Activated effector memory CD4-positive, alpha-beta T cell treated with Interleukin-2 at 50 U/mL for 16 hours (primary cell): Measurements from ENCODE around the gene ATP6V1A.

Experiments
- DNase-seq: peaks from one replicate; pipeline ENCODE4 v3.0.0-alpha.2; 2020

Gene ATP6V1A

DNA sequence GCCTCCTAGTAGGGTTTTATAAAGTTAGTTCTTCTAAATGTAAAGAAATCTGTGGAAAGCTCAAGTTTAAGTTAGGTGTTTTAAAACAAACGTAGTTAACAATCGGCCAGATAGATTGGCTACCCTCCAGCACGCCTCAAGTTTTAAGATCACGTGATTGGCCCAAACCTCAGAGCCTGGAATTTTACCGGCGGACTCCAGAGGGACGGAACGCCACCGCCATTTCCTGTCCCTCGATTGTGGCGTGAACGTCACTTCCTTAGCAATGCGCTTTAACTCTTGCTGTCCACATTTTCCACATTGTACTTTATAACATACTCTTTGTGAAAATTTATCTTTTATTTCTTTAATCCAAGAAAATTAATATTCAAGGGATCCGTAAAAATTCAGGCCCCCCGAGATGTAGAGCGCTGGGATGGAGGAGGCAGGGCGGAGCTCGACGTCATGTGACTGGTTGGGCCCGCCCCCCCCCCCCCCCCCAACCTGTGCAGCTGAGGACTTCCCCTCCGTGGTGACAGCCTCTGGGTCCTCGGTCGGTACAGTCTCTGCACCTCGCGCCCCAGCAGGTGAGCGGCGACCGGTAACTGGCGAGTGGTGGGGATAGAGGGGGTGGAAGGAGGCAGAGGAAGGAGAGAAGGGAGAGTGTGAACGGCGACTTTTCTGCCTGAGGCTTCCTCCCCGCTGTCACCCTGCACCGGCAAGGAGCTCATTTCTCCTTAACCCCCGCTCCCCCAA, at the start of gene ATP6V1A:
TSS of gene ATP6V1A (plus strand) at position 488 of the 735 bp plus-strand sequence. CDS start 31,719 bp downstream, outside the sequence.
- DNase-seq: peak; percentile 69

DNA sequence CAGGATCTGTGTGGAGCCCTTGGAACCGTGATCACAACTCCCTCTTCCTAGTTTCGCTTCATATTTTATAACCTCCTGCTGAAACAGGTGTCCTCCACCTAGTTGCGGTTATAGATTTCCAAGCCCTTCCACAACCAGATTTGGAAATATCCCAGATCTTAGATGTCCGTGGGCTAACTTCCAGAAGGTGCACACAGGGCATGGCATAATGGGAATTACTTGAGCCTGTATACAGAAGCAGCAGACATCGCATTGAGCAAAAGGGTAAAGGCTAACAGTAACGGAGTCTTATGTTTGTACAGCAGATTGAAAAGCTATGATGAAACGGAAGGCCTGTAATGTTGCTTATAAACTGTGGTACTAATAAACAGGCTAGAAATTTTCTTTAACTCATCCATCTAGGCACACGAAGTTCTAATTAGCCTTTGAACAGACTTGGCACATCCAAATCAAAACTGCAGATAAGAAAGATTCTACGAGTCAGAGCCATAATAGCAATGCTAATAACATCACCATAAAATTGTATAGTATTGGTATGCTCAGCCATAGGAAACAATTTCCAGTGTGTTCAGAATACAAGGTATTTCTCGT, 49.2 kb upstream of the ATP6V1A start:
- DNase-seq: no peak

DNA sequence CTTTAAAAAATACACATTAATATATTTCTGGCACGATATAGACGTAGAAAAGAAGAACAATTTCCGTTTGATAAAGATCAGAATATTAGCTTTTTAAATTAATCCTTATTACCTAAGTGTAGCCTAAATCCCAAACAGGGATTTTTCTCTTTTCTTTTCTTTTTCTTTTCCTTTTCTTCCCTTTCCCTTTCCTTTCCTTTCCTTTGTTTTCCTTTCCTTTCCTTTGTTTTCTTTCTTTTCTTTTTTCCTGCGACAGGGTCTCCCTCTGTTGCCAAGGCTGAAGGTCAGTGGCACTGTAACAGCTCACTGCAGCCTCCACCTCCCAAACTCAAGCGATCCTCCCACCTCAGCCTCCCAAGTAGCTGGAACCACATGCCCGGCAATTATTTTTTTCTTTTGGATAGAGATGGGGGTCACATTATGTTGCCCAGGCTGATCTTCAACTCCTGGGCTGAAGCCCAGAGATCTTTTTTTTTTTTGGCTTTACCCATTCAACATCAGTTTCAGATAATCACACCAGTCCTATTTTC, 48.6 kb upstream of the ATP6V1A start:
- no peak for DNase-seq

DNA sequence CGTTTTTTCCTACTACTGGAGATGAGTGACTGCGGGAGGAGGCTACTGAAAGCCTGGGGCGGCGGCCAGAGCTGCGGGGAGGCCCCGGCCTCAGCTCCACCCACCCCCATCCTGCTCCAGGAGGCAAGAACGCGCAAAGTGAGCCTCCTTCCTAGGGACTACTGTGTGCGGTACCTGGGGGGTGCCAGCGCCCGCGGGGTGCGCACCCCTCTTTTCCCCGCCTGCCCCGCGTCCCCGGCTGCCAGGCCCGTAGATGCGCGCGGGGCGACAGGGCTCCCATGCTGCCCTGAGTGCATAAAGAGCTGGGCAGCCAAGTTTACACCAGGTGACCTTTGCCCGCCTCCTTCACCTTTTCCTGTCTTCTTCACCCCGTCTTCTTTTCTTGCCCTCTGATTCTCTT, 47.9 kb upstream of the ATP6V1A start:
- DNase-seq: no peak

DNA sequence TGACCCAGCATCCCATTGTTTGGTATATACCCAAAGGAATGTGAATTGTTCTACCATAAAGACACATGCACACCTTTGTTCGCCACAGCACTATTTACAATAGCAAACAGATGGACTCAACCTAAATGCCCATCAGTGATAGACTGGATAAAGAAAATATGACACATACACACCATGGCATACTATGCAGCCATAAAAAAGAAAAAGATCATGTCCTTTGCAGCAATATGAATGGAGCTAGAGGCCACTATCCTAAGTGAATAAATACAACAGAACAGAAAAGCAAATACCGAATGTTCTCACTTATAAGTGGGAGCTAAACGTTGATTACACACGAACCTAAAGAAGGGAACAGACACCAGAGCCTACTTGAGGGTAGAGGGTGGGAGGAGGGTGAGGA, 39.0 kb upstream of the ATP6V1A start:
- no peak for DNase-seq

DNA sequence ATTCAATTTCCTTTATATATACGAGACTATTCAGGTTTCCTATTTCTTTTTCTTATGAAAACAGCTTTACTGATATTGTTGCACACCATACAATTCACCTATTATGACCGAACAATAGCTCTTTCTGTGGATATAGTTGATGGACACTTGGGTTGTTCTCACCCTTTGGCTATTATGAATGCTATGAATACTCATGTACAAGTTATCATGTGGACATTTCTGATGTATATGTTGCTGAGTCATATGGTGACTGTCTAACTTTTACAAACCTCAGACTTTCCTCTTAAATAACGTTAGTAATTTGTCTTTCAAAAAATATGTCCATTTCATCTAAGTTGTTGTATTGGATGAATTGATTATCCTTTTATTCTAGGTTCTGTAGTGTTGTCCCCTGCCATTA, 34.7 kb upstream of the ATP6V1A start:
- DNase-seq: no peak

DNA sequence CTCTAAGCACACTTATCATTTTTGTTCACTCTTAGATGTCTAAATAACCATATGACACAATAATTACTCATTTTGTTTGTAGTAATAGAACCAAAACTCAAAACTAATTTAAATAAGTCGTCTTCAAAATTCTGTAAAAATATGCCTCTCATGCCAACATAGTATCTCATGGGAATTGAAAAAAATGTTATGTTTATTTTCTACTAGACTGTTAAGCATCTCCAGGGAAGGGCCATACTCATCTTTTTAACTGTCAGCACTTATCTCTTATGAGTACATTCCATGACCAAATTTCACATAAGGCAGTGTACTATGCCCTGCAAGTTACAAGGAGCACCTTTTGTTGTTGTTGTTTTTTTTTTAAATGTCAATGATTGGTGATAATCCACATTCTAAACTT, 32.1 kb upstream of the ATP6V1A start:
- DNase-seq: no peak

DNA sequence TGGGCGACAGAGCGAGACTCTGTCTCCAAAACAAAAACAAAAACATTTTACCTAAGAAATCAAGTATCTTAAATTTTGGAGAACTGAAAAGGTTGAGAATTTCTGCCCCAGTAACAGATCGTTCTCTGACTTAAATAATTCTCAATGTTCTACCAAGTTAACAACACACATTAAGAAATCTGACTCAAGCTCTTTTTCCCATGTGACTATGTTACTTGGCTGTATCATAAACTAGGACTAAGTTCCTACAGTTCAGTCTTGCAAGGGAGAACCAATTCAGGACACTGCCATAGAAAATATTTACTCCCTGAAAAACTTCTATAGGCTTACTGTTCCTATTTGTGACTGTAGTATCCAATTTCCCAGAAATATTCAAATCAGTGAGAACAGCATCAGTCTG, 29.5 kb upstream of the ATP6V1A start:
- no peak for DNase-seq

DNA sequence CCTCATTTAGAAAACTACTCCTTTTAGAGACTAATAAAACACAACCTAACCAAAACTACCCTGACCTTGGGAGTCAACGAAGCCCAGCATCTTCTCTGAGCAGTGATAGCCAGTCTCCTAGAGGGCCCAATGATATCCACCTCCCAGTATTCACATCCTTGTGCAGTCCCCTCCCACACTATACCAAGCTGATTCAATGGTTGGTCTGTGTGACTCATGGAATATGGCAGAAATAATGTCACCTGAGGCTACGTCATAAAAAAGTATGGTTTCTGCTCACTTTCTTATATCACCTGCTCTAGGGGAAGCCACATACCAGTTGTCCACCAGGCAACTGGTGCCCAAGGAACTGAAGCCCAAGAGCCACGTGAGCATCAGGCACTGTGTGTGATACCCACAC, 29.0 kb upstream of the ATP6V1A start:
- no peak for DNase-seq

DNA sequence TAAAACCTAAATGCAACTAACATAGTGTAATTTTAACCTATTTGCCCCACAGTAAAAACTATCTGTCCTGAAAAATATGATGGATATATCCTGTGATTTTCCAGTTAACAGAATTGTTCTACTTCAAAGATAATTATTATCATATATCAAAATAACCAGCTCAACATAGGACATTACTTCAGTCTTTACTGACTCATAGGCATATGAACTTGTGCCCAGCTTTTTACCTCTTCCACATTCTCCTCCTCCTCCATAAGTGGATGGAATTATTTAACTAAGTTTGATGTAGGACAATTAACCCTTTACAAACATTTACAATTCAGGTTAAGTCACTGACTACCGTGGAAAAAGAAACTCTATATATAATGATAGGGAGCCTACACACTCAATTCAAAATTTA, 27.5 kb upstream of the ATP6V1A start:
- no peak for DNase-seq

DNA sequence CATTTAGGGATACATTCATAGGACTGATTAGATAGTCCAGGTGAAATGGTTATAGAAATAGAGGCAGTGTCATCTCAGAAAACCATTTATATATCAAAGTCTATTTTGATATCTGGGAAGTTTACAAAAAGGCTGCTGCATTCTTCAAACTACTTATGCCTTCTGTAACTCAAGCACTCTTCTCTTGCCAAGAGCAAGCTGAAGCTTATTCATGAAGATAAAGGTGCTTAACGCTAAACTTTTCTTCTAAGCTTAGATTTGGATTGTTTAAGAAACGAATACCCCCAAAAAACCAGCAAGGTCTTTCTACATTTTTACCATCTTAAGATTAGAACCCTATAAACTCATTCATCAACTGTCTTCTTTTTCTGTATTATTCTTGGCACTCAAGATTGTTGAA, 27.1 kb upstream of the ATP6V1A start:
- DNase-seq: no peak

DNA sequence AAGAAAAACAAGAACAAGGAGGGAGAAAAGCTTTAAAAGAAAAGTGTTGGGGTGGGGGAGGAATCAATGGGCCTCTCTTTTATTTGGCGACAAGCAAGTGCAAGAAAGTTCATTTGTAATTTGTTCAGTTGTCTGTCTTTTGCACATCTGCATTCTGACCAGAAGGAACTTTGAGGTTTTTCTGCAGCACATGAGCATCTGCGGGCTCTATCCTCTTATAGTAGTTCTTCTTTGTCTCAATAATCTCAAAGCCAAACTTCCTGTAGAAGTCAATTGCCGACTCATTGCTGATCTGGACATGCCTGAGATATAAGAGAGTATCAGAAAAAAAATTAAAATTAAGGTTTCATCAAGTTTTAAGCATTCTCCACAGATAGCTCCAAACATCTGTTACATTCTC, 25.2 kb upstream of the ATP6V1A start:
- DNase-seq: no peak

DNA sequence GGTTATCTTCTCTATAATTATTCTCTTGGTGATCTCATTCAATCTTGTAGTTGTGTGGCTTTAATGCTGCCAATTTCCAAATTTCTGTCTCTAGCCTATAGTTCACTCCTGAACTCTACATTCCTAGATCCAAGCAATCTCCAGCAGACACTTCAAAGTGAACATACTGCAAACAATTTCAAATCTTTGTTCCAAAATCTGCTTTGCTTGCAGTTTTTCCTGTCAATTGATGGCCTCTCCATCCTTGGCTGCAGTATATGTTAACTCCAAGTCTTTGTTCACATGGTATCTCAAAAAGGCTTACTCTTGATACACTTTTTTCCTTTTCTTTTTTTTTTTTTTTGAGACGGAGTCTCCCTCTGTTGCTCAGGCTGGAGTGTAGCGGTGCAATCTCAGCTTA, 18.2 kb upstream of the ATP6V1A start:
- no peak for DNase-seq

DNA sequence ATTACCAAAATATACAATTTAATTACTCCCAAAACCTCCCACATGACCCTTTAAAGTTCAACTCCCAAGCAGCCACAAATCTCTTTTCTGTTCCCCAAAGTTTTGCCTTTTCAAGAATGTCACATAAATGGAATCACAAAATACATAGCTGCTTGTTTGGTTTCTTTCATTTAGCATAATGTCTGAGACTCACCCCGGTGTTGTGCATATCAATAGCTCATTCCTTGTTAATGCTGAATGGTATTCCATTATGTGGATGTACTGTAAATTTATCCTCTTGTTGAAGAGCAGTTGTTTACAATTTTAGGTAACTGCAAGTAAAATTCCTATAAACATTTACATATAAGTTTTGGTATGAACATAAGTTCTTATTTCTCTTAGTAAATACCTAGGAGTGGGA, 16.3 kb upstream of the ATP6V1A start:
- DNase-seq: no peak

DNA sequence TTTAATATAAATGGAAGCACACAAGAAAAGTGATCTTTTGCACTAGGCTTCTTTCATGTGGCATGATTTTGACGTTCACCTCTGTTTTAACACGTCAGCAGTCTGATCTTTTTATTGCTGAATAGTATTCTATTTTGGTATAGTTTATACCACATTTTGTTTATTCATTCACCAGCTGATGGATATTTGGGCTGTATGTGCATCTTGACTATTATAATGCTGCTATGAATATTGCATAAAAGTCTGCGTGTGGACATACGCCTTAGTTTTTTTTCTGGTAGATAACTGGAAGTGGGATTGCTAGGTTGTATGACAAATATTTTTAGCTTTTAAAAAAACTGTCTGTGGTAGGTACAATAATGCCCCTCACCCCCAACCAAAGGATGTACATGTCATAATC, 15.1 kb upstream of the ATP6V1A start:
- DNase-seq: no peak

DNA sequence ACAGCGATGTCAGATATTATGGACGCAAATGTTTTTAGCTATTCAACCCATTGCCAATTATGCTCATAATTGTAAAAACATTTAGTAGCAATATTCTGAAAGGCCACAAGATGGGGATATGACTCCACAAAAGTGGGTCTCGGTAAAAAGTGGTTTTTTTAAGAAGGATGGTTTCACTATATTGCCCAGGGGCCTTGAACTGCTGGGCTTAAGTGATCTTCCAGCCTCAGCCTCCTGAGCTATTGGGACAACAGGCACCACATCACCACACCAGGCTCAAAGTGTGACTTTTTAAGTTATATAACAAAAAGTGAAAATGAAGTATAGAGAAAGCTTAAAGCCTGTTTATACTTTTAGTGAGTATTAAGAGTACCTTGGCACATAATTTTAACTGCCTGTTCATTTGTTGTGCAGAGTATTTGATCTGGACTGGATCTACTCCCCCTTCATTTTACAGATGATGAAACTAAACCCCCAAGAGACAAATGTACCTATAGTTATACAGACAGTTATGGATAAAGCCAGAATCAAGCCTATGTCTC, 10.2 kb upstream of the ATP6V1A start:
- no peak for DNase-seq

DNA sequence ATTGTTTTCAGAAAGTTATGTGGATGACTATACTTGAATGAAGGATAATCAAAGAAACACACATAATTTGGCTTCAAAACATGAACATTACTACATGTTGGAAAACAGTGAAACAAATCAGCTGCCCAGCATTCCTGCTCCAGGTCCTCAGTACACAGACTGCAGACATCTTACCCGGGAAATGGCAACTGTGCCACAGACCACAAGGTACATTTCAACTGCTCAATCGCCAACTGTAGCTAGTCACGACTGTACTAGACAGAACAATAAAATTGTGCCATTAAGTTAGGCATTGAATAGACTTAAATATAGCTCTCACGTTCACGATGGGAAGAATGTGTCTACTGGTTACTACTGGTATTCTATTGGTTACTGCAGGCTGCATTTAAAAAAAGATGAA, 5.7 kb upstream of the ATP6V1A start:
- DNase-seq: no peak

DNA sequence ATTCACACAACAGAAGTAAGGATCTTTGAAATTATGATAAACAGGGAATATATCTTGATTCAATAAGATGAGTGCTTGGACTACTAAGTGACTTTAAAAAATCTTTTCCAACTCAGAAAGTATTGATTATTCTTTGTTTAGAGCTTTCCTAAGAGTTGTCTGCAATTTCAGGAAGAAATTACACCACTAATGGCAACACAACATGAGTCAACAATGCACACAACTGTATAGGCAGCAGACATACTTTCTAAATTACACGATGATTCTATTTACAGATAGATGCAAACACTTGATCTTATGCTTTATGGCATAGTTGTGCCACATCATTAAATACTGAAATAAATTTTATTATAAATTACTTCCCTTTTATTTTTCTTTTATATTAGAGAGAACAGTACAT, 5.2 kb upstream of the ATP6V1A start:
- no peak for DNase-seq

DNA sequence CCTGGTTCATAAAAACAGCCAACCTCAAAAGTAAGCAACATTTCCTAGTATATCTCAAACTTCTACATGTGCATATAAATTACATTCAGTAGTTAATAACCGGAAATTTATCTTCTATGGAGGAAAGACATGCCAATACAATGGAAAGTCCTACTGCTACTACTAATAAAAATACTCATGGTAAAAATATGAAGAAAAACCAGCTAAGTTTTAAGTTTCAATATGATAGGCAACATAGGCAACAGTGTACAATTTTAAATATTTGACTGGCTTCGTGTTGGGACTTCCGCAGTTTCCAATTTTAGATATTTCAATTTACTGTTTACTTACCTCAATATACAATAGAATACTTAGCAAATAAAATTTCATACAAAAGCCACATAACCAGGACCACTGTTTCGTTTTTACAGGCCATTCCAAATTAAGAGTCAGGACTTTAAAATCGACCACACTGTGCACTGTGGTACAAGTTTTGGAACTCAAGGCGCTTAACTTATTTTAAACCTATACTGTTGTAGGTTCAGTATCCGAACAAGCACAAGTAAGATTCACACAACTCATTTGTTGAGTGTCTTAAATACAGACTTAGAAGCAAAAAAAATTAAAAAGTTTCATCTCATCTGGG, 3.7 kb upstream of the ATP6V1A start:
- no peak for DNase-seq

DNA sequence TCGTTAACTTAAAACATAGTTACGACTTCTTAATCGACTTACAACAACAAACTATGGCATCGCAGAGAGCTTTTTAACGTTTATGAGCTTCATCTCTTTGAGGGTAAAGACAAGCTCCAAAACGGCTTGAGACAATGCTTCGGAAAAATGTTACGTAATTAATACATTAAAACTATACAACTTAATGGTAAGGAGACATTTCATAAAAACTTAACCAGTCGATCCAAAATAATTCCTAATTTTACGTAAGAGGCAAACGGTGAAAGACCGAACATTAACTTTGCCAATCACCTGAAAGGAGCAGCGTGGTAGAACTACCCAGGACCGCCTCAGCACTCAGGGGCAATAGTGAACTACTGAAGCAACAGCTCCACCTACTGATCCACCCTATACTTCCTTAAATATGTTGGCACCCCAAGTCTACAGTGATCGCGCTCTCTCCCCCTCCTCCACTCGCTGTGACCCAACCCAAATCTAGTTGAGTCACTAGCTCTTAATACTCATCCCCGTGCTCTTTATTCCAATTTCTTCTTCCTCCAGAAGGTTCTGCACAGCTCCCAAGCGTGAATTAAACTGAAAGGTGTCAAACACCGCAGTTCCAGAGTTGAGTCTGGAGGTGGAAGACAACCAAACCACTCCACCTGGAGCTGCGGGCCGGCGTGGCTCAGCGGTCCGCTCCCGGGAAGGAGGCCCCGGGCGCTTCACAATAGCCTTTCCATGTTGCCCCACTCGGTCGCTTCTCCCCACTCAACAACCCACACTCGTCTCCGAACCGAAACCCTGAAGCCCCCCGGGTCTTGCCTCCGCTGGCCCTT, 1.7 kb upstream of the ATP6V1A start:
- DNase-seq: peak; percentile 67

DNA sequence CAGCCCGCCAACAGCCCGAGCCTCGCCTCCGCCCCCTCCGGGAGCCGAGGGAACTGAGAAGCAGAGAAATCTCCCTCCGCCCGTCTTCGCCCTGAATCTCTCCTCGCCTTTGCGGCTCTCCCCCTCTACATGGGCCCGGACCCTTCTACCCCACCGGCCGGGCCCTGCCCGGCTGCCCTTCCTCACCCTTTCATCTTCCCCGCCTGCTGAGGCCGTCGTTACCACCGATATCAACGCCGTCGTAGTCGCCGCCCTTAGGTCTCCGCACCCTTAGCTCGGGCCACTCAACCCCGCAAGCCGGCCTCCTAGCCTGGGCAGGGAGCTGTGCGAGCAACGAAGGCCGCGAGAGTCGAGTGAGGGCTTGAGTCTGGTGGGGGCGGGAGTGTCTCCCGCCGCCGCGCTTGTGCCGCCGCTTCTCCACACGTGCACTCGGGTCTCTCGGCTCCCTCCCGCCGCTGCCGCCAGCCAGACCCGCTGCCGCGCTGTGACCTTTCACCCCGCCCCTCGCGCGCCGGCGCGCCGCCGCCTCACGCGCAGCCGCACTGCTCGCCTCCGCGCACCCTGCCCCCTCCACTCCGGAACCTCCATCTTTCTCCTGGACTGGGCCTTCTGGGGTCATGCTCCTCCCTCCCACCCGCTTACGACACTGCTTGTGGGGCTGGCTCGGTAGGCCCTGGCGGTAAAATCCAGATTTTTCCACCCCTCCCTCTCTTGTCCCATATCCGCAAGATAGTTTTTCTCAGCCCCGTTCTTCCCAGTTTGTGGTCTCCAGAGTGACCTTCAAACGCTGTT, 883 bp upstream of the ATP6V1A start, which contains the start of gene NAA50:
TSS of gene NAA50 (minus strand) at position 494 of the 792 bp plus-strand sequence. CDS start at position 194, 300 bp downstream.
- peak; percentile 95 for DNase-seq
